ENCODE data around the gene INSR.

DNA sequence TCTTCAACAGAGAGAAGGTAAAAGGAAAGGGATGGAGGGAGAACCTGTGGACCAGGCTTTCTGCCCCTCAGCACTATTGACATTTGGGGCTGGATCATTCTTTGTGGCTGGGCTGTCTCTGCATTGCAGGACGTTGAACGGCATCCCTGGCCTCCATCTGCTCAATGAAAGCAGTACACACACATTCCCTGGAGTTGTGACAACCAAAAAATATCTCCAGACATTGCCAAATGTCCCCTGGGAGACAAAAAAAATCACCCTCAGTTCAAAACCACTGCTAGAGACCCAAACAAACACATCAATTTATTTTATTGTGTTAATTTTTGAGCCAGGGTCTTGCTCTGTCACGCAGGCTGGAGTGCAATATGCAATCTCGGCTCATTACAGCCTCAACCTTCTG is 43.3 kb downstream of the INSR start:
- TF ChIP-seq, protein P1, sequence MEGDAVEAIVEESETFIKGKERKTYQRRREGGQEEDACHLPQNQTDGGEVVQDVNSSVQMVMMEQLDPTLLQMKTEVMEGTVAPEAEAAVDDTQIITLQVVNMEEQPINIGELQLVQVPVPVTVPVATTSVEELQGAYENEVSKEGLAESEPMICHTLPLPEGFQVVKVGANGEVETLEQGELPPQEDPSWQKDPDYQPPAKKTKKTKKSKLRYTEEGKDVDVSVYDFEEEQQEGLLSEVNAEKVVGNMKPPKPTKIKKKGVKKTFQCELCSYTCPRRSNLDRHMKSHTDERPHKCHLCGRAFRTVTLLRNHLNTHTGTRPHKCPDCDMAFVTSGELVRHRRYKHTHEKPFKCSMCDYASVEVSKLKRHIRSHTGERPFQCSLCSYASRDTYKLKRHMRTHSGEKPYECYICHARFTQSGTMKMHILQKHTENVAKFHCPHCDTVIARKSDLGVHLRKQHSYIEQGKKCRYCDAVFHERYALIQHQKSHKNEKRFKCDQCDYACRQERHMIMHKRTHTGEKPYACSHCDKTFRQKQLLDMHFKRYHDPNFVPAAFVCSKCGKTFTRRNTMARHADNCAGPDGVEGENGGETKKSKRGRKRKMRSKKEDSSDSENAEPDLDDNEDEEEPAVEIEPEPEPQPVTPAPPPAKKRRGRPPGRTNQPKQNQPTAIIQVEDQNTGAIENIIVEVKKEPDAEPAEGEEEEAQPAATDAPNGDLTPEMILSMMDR (IDR thresholded peaks at IDR 0.05): no peak
- TF ChIP-seq YY1 (IDR thresholded peaks at IDR 0.05; ENCODE audit: low read depth) (no peak), ELF1 (IDR thresholded peaks at IDR 0.05) (no peak), NRF1 (IDR thresholded peaks at IDR 0.05; ENCODE audit: low read depth, low read length) (no peak), SIN3A (IDR thresholded peaks at IDR 0.05; ENCODE audit: borderline replicate concordance, low read depth, low read length) (no peak), MEF2A (IDR thresholded peaks at IDR 0.05; ENCODE audit: borderline replicate concordance, low read depth) (no peak), TAF1 (IDR thresholded peaks at IDR 0.05; ENCODE audit: borderline replicate concordance, low read depth, low read length) (no peak), RFX5 (IDR thresholded peaks at IDR 0.05; ENCODE audit: low read length) (no peak), RAD21 (IDR thresholded peaks at IDR 0.05; ENCODE audit: low read length) (no peak), SMC3 (IDR thresholded peaks at IDR 0.05; ENCODE audit: low read depth, low read length) (no peak), FOSL2 (IDR thresholded peaks at IDR 0.05; ENCODE audit: borderline replicate concordance, low read depth) (no peak)
- TF ChIP-seq, protein P2, sequence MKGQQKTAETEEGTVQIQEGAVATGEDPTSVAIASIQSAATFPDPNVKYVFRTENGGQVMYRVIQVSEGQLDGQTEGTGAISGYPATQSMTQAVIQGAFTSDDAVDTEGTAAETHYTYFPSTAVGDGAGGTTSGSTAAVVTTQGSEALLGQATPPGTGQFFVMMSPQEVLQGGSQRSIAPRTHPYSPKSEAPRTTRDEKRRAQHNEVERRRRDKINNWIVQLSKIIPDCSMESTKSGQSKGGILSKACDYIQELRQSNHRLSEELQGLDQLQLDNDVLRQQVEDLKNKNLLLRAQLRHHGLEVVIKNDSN (IDR thresholded peaks at IDR 0.05; ENCODE audit: borderline replicate concordance, low read depth): no peak
- TF ChIP-seq, protein P3, sequence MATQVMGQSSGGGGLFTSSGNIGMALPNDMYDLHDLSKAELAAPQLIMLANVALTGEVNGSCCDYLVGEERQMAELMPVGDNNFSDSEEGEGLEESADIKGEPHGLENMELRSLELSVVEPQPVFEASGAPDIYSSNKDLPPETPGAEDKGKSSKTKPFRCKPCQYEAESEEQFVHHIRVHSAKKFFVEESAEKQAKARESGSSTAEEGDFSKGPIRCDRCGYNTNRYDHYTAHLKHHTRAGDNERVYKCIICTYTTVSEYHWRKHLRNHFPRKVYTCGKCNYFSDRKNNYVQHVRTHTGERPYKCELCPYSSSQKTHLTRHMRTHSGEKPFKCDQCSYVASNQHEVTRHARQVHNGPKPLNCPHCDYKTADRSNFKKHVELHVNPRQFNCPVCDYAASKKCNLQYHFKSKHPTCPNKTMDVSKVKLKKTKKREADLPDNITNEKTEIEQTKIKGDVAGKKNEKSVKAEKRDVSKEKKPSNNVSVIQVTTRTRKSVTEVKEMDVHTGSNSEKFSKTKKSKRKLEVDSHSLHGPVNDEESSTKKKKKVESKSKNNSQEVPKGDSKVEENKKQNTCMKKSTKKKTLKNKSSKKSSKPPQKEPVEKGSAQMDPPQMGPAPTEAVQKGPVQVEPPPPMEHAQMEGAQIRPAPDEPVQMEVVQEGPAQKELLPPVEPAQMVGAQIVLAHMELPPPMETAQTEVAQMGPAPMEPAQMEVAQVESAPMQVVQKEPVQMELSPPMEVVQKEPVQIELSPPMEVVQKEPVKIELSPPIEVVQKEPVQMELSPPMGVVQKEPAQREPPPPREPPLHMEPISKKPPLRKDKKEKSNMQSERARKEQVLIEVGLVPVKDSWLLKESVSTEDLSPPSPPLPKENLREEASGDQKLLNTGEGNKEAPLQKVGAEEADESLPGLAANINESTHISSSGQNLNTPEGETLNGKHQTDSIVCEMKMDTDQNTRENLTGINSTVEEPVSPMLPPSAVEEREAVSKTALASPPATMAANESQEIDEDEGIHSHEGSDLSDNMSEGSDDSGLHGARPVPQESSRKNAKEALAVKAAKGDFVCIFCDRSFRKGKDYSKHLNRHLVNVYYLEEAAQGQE (IDR thresholded peaks at IDR 0.05; ENCODE audit: low read depth, low read length): no peak
